H1 (cell line): ENCODE data around the gene KCNK3. TPM values are rescaled to one million over a fixed set of nuclear protein-coding genes. Genes with fewer than 3 reads are reported as not detected.

Experiments
- CTCF ChIA-PET: fragments of 300-600 bp; sonication (Branson Sonifier 250); formaldehyde crosslinking; loops from one replicate; lab custom pipeline; 2021; ENCODE audit not compliant: partially characterized antibody; lab: Charles Lee
- POLR2A ChIA-PET: fragments of 300-600 bp; sonication (Branson Sonifier 250); formaldehyde crosslinking; loops from one replicate; lab custom pipeline; 2021; ENCODE audit warnings: inconsistent platforms; ENCODE audit not compliant: partially characterized antibody; lab: Charles Lee
- DNase-seq, 2 experiments: peaks; one replicate each; pipeline versions ENCODE4 v3.0.0 to v3.0.0-alpha.2; 2010 to 2022; ENCODE audit warnings: low spot score in 2 of 2, low read depth in 1 of 2, mixed read lengths in 1 of 2
- FAIRE-seq: peaks from 2 replicates; lab custom pipeline; 2011; peaks lifted over from hg19 to GRCh38; lab: Jason Lieb, UNC
- H2AFZ ChIP-seq: 2 replicates; pipeline ENCODE4 v1.8.1; 2012; ENCODE audit warnings: low read length, inconsistent platforms
- H2AK5ac ChIP-seq: 2 replicates; pipeline ENCODE4 v1.6.1; 2013; ENCODE audit warnings: low read depth, low read length
- H2BK120ac ChIP-seq: replicated peaks from 2 replicates; pipeline ENCODE3; 2013; ENCODE audit warnings: low read depth, low read length, inconsistent platforms
- H2BK12ac ChIP-seq: 2 replicates; pipeline ENCODE4 v1.6.1; 2013; ENCODE audit warnings: low read depth, low read length
- H2BK15ac ChIP-seq: 2 replicates; pipeline ENCODE4 v1.6.1; 2013; ENCODE audit warnings: low read length
- H2BK20ac ChIP-seq: 2 replicates; pipeline ENCODE4 v1.6.1; 2013; ENCODE audit warnings: low read length
- H2BK5ac ChIP-seq: 2 replicates; pipeline ENCODE4 v1.6.1; 2013; ENCODE audit warnings: low read depth, low read length
- H3K14ac ChIP-seq: 2 replicates; pipeline ENCODE4 v1.6.1; 2013; ENCODE audit warnings: inconsistent platforms; ENCODE audit not compliant: insufficient read length
- H3K18ac ChIP-seq: 2 replicates; pipeline ENCODE4 v1.6.1; 2013; ENCODE audit warnings: low read length; ENCODE audit errors: extremely low read depth
- H3K23ac ChIP-seq: 2 replicates; pipeline ENCODE4 v1.6.1; 2013; ENCODE audit warnings: inconsistent platforms; ENCODE audit not compliant: insufficient read length
- H3K23me2 ChIP-seq: 2 replicates; pipeline ENCODE4 v1.6.1; 2013; ENCODE audit warnings: low read depth, low read length
- H3K27ac ChIP-seq: 2 replicates; pipeline ENCODE4 v1.6.1; 2011; ENCODE audit warnings: low read depth, low read length, inconsistent platforms
- H3K27me3 ChIP-seq, 4 experiments: replicated peaks in 1 of 4; 1 replicate in 1 of 4; 2 replicates in 3 of 4; pipeline versions ENCODE4 v1.6.1 to v1.8.1; 2011 to 2013; ENCODE audit warnings: low read length in 3 of 4, mild to moderate bottlenecking in 3 of 4, inconsistent platforms in 2 of 4, mixed read lengths in 2 of 4, moderate library complexity in 1 of 4; ENCODE audit not compliant: control insufficient read depth in 3 of 4, insufficient read depth in 3 of 4; ENCODE audit errors: extremely low read depth in 1 of 4
- H3K36me3 ChIP-seq, 4 experiments: 2 replicates each; pipeline versions ENCODE4 v1.6.1 to v1.8.1; 2011 to 2013; ENCODE audit warnings: mild to moderate bottlenecking in 4 of 4, low read length in 3 of 4, moderate library complexity in 2 of 4, control low read depth in 1 of 4, inconsistent platforms in 1 of 4; ENCODE audit not compliant: insufficient read depth in 4 of 4, control insufficient read depth in 2 of 4
- H3K4ac ChIP-seq: replicated peaks from 2 replicates; pipeline ENCODE3; 2013; ENCODE audit warnings: low read length, low read depth, mixed read lengths, inconsistent platforms; ENCODE audit not compliant: insufficient read length
- H3K4me1 ChIP-seq, 4 experiments: replicated peaks in 1 of 4; 1 replicate in 1 of 4; 2 replicates in 3 of 4; pipeline versions ENCODE4 v1.6.1 to v1.8.1; 2011 to 2013; ENCODE audit warnings: low read length in 3 of 4, inconsistent platforms in 2 of 4, mixed read lengths in 1 of 4; ENCODE audit not compliant: insufficient read depth in 4 of 4, control insufficient read depth in 3 of 4
- H3K4me2 ChIP-seq, 2 experiments: 2 replicates each; pipeline versions ENCODE4 v1.6.1 to v1.8.1; 2011 to 2013; ENCODE audit warnings: low read depth in 2 of 2, low read length in 2 of 2, control low read depth in 1 of 2, inconsistent platforms in 1 of 2, mild to moderate bottlenecking in 1 of 2; ENCODE audit not compliant: insufficient read depth in 1 of 2
- H3K4me3 ChIP-seq, 4 experiments: fragments of 200-600, 300-600 bp in 1 of 4; sonication (generic), shearing (Covaris generic), sonication (Bioruptor Twin) in 1 of 4; 2 replicates each; pipeline versions ENCODE4 v1.5.1 to v1.8.1; 2011 to 2016; ENCODE audit warnings: low read length in 4 of 4, low read depth in 3 of 4, control low read depth in 2 of 4, inconsistent platforms in 2 of 4, mild to moderate bottlenecking in 2 of 4, mixed read lengths in 1 of 4, moderate library complexity in 1 of 4; ENCODE audit not compliant: insufficient read depth in 2 of 4; ENCODE audit errors: extremely low read depth in 1 of 4
- H3K56ac ChIP-seq: replicated peaks from 2 replicates; pipeline ENCODE3; 2013; ENCODE audit warnings: low read depth, mild to moderate bottlenecking, mixed read lengths, low read length, inconsistent platforms; ENCODE audit not compliant: insufficient read length
- H3K79me1 ChIP-seq: 2 replicates; pipeline ENCODE4 v1.6.1; 2013; ENCODE audit warnings: low read depth, low read length, control low read depth
- H3K79me2 ChIP-seq, 2 experiments: 2 replicates each; pipeline versions ENCODE4 v1.6.1 to v1.8.1; 2012 to 2013; ENCODE audit warnings: low read length in 2 of 2, mild to moderate bottlenecking in 2 of 2, inconsistent platforms in 1 of 2; ENCODE audit not compliant: insufficient read depth in 2 of 2, control insufficient read depth in 1 of 2
- H3K9ac ChIP-seq, 4 experiments: replicated peaks in 1 of 4; 1 replicate in 1 of 4; 2 replicates in 3 of 4; pipeline versions ENCODE4 v1.6.1 to v1.8.1; 2011 to 2013; ENCODE audit warnings: low read depth in 3 of 4, low read length in 3 of 4, control low read depth in 2 of 4, mild to moderate bottlenecking in 2 of 4, moderate library complexity in 2 of 4, inconsistent platforms in 1 of 4; ENCODE audit errors: extremely low read depth in 1 of 4
- H3K9me3 ChIP-seq, 2 experiments: 2 replicates each; pipeline versions ENCODE4 v1.6.1 to v1.8.1; 2012 to 2013; ENCODE audit warnings: mild to moderate bottlenecking in 2 of 2, moderate library complexity in 2 of 2, control low read depth in 1 of 2, inconsistent platforms in 1 of 2, low read depth in 1 of 2, low read length in 1 of 2, mixed read lengths in 1 of 2; ENCODE audit not compliant: insufficient read depth in 2 of 2
- H4K20me1 ChIP-seq, 2 experiments: replicated peaks in 1 of 2; 2 replicates each; pipeline versions ENCODE3 to v1.8.1; 2011 to 2013; ENCODE audit warnings: inconsistent platforms in 2 of 2, low read length in 2 of 2, mild to moderate bottlenecking in 1 of 2; ENCODE audit not compliant: insufficient read depth in 2 of 2, control insufficient read depth in 1 of 2
- H4K5ac ChIP-seq: 2 replicates; pipeline ENCODE4 v1.6.1; 2013; ENCODE audit warnings: low read length, low read depth, mixed read lengths, inconsistent platforms; ENCODE audit not compliant: insufficient read length
- H4K8ac ChIP-seq: 2 replicates; pipeline ENCODE4 v1.8.0; 2013; ENCODE audit warnings: mild to moderate bottlenecking, moderate library complexity, low read length, inconsistent platforms; ENCODE audit not compliant: insufficient read depth; ENCODE audit errors: extremely low read depth
- H4K91ac ChIP-seq: replicated peaks from 2 replicates; pipeline ENCODE3; 2013; ENCODE audit warnings: low read length, mixed read lengths, inconsistent platforms; ENCODE audit not compliant: insufficient read length
- EZH2 ChIP-seq: fragments of 200-600 bp; sonication (generic); IDR thresholded peaks from 2 replicates; pipeline ENCODE4 v1.7.1; 2012; ENCODE audit warnings: low read depth, mild to moderate bottlenecking, moderate library complexity, low read length, inconsistent platforms; ENCODE audit not compliant: severe bottlenecking
- HDAC2 ChIP-seq, 2 experiments: fragments of 300-600 bp in 1 of 2; sonication (generic) in 1 of 2; IDR thresholded peaks; 2 replicates each; pipeline ENCODE4 v1.6.1; 2011 to 2012; ENCODE audit warnings: low read depth in 2 of 2, low read length in 2 of 2, mild to moderate bottlenecking in 2 of 2, moderate library complexity in 2 of 2, borderline replicate concordance in 1 of 2, inconsistent platforms in 1 of 2
- MAFK ChIP-seq: IDR thresholded peaks from 2 replicates; pipeline ENCODE4 v1.6.1; 2012; ENCODE audit warnings: low read depth, mild to moderate bottlenecking, improper control_type of control experiment, low read length
- NRF1 ChIP-seq: IDR thresholded peaks from 2 replicates; pipeline ENCODE4 v1.6.1; 2011; ENCODE audit warnings: mild to moderate bottlenecking, low read depth, low read length, improper control_type of control experiment
- RBBP5 ChIP-seq: IDR thresholded peaks from 2 replicates; pipeline ENCODE4 v1.7.1; 2012; ENCODE audit warnings: low read depth, mild to moderate bottlenecking, inconsistent platforms, low read length, moderate library complexity, borderline replicate concordance
- RXRA ChIP-seq: IDR thresholded peaks from 2 replicates; pipeline ENCODE4 v1.6.1; 2011; ENCODE audit warnings: low read depth, mild to moderate bottlenecking, low read length, moderate library complexity; ENCODE audit not compliant: insufficient read depth
- SAP30 ChIP-seq: fragments of 300-600 bp; sonication (generic); IDR thresholded peaks from 2 replicates; pipeline ENCODE4 v1.7.1; 2012; ENCODE audit warnings: low read length, moderate library complexity, mild to moderate bottlenecking, inconsistent platforms; ENCODE audit not compliant: insufficient read depth, insufficient replicate concordance
- SIRT6 ChIP-seq: IDR thresholded peaks from one replicate; pipeline ENCODE4 v1.7.1; 2012; ENCODE audit warnings: low read length, inconsistent platforms
- TCF12 ChIP-seq: IDR thresholded peaks from 2 replicates; pipeline ENCODE4 v1.6.1; 2011; ENCODE audit warnings: low read depth, mild to moderate bottlenecking, low read length
- WGBS, 2 experiments: shearing (Covaris generic) in 1 of 2; methylation state at CpG; one replicate each; pipeline versions ENCODE4 v1.1.6 to v1.1.7; 2013 to 2015; ENCODE audit warnings: low lambda C conversion rate in 2 of 2, mixed read lengths in 2 of 2, inconsistent platforms in 1 of 2, low coverage in 1 of 2, missing lambda C conversion rate in 1 of 2; ENCODE audit not compliant: insufficient replicate concordance in 2 of 2, insufficient coverage in 1 of 2, insufficient read length in 1 of 2; ENCODE audit errors: extremely low coverage in 1 of 2, missing lambda C conversion rate in 1 of 2; 5-methylcytosine and 5-hydroxymethylcytosine counted together
- polyA plus RNA-seq, 7 experiments: library from polyadenylated mRNA; depleted of rRNA in 3 of 7; stranded (reverse) in 5 of 7; unstranded in 2 of 7; fragments of >200 nt in 5 of 7; fragments of 200-250 nt in 2 of 7; gene quantifications; 1 replicate in 5 of 7; 2 replicates in 1 of 7; 4 replicates in 1 of 7; pipeline versions ENCODE4 v1.2.1 to v1.2.3, GENCODE V29; 2011 to 2013; ENCODE audit warnings: missing spikeins in 2 of 7, mixed read lengths in 2 of 7
- total RNA-seq: library from RNA; stranded (reverse); fragmentation: NEBNext Ultra II Directional; extraction: Animal tissue kit (Norgen Biotek cat#: 25700); gene quantifications from 2 replicates; pipeline ENCODE4 v1.2.1, GENCODE V29; 2021

KCNK3 gene
- total and polyA plus RNA-seq, 2 of the 8 experiments (the other 6 are each of a cell fraction or from before 2014, with no cell fraction given), result 0.29 to 0.30 TPM

- POLR2A ChIA-PET, result no interaction called here
- Histone ChIP-seq H2BK120ac (no peak overlapping the region), H2BK12ac (no peak overlapping the region), H4K8ac (no peak overlapping the region), H2BK15ac (no peak overlapping the region), H2BK5ac (no peak overlapping the region), H4K20me1 (no peaks in the 10 kb centered on the region), H4K91ac (no peak overlapping the region), H3K18ac (no peak overlapping the region), H2AK5ac (no peak overlapping the region), H3K79me1 (no peaks in the 10 kb centered on the region), H3K23me2 (no peaks in the 10 kb centered on the region), H2BK20ac (no peak overlapping the region), H3K4me1 (no peaks in the 10 kb centered on the region), H3K14ac (no peak overlapping the region), H3K9ac (no peak overlapping the region), H3K27me3 (no peaks in the 10 kb centered on the region; a peak in 1 of 7 replicates), H3K4me3 (no peak overlapping the region), H2AFZ (no peak overlapping the region), H4K5ac (no peak overlapping the region), H3K4ac (no peak overlapping the region), H3K56ac (no peak overlapping the region), H3K23ac (no peak overlapping the region), H3K27ac (no peak overlapping the region), H3K4me2 (no peak overlapping the region), H3K9me3 (0 out of 4 replicates have a peak, but pooled peaks cover 0 to 3% of the 10 kb centered on the region in 2 experiments), H3K79me2 (no peaks in the 10 kb centered on the region), H3K36me3 (no peaks in the 10 kb centered on the region)
- CTCF ChIA-PET, result no interaction called here
- DNase-seq (no peak), FAIRE-seq (no peak)
- WGBS, 2 experiments, result 71% methylated on average over 2 of the region's 2 CpGs; no CpG with 5 or more reads in 1 of the 2 experiments
- TF ChIP-seq RXRA, result no peak
- no peak for TF ChIP-seq NRF1
- no peak for TF ChIP-seq RBBP5
- TF ChIP-seq SIRT6, result no peak
- TF ChIP-seq TCF12, result no peak
- no peak for TF ChIP-seq EZH2
- TF ChIP-seq MAFK, result no peak
- TF ChIP-seq HDAC2 (IDR thresholded peaks at IDR 0.05; ENCODE audit: borderline replicate concordance in 1 of 2, low read depth in 2 of 2, low read length in 2 of 2), result no peak
- no peak for TF ChIP-seq SAP30
Measured at GRCh38 chr2:26666671-26667070, 25.9 kb upstream of the KCNK3 start.
